ENCODE measurements around the gene PTTG1.

PTTG1 gene

GRCh38 chr5:160421625-160422258 is at the start of gene PTTG1:
Gene PTTG1, plus strand, starts transcription at chr5:160421855. Its CDS starts 458 bp downstream, at chr5:160422313.
- peak; percentile 98 for DNase-seq

GRCh38 chr5:160375166-160375565 is 46.5 kb upstream of the PTTG1 start:
- no peak for DNase-seq

- no peak for DNase-seq
Measured at GRCh38 chr5:160375701-160376100, 46.0 kb upstream of the PTTG1 start.

- DNase-seq: no peak
Measured at GRCh38 chr5:160376416-160376815, 45.2 kb upstream of the PTTG1 start.

GRCh38 chr5:160377651-160378050 is 44.0 kb upstream of the PTTG1 start:
- no peak for DNase-seq

- no peak for DNase-seq
Measured at GRCh38 chr5:160378330-160378729, 43.3 kb upstream of the PTTG1 start.

- DNase-seq: no peak
Measured at GRCh38 chr5:160379511-160379910, 42.1 kb upstream of the PTTG1 start.

- no peak for DNase-seq
Measured at GRCh38 chr5:160380041-160380440, 41.6 kb upstream of the PTTG1 start.

GRCh38 chr5:160382346-160382745 is 39.3 kb upstream of the PTTG1 start:
- no peak for DNase-seq

GRCh38 chr5:160384681-160385080 is 37.0 kb upstream of the PTTG1 start:
- no peak for DNase-seq

- DNase-seq: no peak
Measured at GRCh38 chr5:160385496-160385895, 36.2 kb upstream of the PTTG1 start.

- DNase-seq: no peak
Measured at GRCh38 chr5:160387445-160387844, 34.2 kb upstream of the PTTG1 start.

- DNase-seq: no peak
Measured at GRCh38 chr5:160390787-160391696, 30.6 kb upstream of the PTTG1 start.

GRCh38 chr5:160395111-160395510 is 26.5 kb upstream of the PTTG1 start:
- DNase-seq: no peak

GRCh38 chr5:160397492-160397891 is 24.2 kb upstream of the PTTG1 start:
- DNase-seq: no peak

GRCh38 chr5:160398806-160399205 is 22.8 kb upstream of the PTTG1 start:
- no peak for DNase-seq

- peak; percentile 94 for DNase-seq
Measured at GRCh38 chr5:160399402-160400353, 22.0 kb upstream of the PTTG1 start, which contains the start of gene FAM200C. Gene FAM200C, minus strand, starts transcription at chr5:160400054. Its CDS starts 4,564 bp downstream, at chr5:160395490.

- DNase-seq: peak; percentile 95
Measured at GRCh38 chr5:160418561-160419457, 2.8 kb upstream of the PTTG1 start, which contains the start of gene SLU7. Gene SLU7, minus strand, starts transcription at chr5:160419081. Its CDS starts 3,787 bp downstream, at chr5:160415294.

GRCh38 chr5:160419458-160420330 is 2.0 kb upstream of the PTTG1 start:
- DNase-seq: no peak

GRCh38 chr5:160420331-160420610 is 1.4 kb upstream of the PTTG1 start:
- DNase-seq: no peak

GRCh38 chr5:160423099-160423498 is 1.4 kb downstream of the PTTG1 start:
- DNase-seq: peak; percentile 80
